ENCODE measurements around the gene GCNT4.

GCNT4 gene

DNA sequence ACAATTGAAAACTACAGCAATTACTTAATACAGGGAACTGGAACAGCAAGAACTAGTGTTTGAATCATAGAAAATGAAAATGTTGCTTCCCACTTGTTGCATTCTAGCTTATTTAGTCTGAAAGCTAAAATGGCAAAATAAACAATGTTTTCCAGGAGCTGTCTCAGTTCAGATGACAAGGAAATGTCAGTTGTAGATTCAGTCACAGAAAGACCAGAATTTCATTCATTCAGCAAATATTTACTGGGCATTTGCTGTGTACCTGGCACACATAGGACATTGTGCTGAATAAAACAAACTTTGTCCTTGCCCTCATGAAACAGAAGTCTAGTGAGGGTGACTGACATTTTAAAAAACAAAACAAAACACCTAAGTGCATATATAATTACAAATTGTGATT, 41.5 kb downstream of the GCNT4 start:
- no peaks in the 10 kb centered on the region for H3K27me3 Mint-ChIP-seq (ENCODE audit: low read depth)
- peaks cover under 1% of the 10 kb centered on the region for H3K36me3 Mint-ChIP-seq (ENCODE audit: low read depth)
- no peak for TF ChIP-seq CTCF (IDR thresholded peaks at IDR 0.05; ENCODE audit: unreplicated experiment in 3 of 3)
- no peak overlapping the region for H3K4me3 Mint-ChIP-seq
- H3K27ac Mint-ChIP-seq = no peak overlapping the region
- H3K9me3 Mint-ChIP-seq = peaks cover 2% of the 10 kb centered on the region
- no peaks in the 10 kb centered on the region for H3K4me1 Mint-ChIP-seq

DNA sequence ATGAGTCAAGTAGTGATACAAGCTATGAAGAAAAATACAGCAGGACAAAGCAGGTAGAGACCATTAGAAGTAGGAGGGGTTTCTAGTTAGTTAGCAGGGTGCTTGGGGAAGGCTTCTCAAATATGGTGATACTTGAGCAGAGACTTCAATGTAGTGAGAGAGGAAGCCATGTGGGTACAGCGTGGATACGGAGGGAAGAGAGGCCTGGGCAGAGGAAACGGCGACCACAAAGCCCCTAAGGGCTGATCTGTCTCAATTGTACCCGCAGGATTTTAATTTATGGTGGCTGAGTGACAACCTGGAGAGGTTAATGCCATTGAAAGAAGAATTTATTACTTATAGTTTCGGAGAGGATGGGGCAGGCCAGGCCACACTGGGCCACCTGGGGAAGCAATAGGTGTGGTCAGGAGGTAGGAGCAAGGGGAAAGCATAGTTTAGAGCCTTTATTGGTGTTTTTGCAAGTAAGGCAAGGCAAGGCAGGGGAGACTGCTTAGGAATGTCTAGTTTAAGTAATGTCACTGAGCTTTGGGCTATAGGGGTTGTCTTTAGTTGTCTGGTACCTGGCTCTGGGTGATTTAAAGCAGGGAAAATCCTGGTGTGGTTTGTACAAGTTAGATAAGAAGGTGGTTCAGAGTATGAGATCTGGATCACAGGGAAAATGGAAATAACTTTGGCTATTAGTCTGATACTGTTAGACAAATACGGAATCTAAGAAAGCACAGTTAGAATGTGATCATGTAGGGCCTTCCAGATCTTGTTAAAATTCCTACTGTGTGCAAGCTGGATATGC, 42.6 kb downstream of the GCNT4 start:
- peaks cover 3% of the 10 kb centered on the region for H3K36me3 Mint-ChIP-seq (ENCODE audit: low read depth)
- H3K27ac Mint-ChIP-seq = no peak overlapping the region
- TF ChIP-seq CTCF (IDR thresholded peaks at IDR 0.05; ENCODE audit: unreplicated experiment in 3 of 3) = no peak
- H3K4me3 Mint-ChIP-seq = no peak overlapping the region
- H3K27me3 Mint-ChIP-seq (ENCODE audit: low read depth) = no peaks in the 10 kb centered on the region
- no peaks in the 10 kb centered on the region for H3K4me1 Mint-ChIP-seq
- H3K9me3 Mint-ChIP-seq = peaks cover 5% of the 10 kb centered on the region

DNA sequence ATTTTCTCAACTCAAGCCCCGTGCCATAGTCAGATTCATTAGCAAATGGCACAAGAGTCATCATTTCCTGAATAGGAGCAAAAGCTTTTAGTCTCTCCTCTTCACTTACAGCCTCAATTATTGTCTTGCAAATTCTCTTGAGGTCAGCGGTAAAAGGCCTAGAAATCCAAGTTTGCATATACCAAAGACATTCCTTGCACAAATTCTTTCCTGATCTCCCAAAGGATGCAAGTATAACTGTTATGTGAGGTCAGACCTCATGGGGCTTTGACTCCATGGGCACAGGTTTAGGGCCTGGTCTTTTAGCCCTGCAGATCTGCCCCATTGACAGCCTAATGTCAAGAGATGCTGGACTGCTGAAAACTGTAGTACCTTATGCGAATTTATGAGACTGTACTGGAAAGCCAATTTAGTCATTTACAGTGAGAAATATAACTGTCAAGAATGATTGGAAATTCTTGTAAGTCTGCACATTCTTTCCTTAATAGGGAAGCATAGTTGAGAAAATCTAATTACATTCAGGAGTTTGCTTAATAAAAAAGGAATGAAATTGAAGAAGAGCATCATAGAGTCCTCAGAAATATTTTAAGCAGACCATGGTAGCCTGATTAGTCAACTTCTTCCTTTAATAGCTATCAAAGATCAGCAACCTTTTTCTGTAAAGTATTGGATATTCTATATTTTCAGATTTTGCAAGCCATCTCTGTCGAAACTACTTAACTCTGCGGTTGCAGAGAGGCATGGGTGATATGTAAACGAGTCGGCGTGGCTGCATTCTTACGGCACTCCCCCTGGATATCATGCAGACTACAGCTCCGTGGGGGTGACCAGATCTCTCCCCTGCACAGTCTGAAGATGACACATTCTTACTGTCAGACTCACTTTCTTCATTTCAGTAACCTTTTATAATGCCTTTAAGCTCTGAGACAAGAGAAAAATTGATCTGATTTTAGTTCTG, 45.2 kb downstream of the GCNT4 start:
- Mint-ChIP-seq H3K27me3 (ENCODE audit: low read depth) (no peaks in the 10 kb centered on the region), H3K4me1 (no peaks in the 10 kb centered on the region), H3K27ac (peak overlapping the region in 1 of 3 experiments; percentile 24), H3K4me3 (no peak overlapping the region), H3K36me3 (ENCODE audit: low read depth) (peaks cover 3% of the 10 kb centered on the region), H3K9me3 (peaks cover 8% of the 10 kb centered on the region)
- no peak for TF ChIP-seq CTCF (IDR thresholded peaks at IDR 0.05; ENCODE audit: unreplicated experiment in 3 of 3)

GRCh38 chr5:75005561-75005960, 46.8 kb downstream of the GCNT4 start:
- no peak overlapping the region for H3K4me3 Mint-ChIP-seq
- no peaks in the 10 kb centered on the region for H3K27me3 Mint-ChIP-seq (ENCODE audit: low read depth)
- no peak overlapping the region for H3K27ac Mint-ChIP-seq
- peaks cover 8% of the 10 kb centered on the region for H3K9me3 Mint-ChIP-seq
- no peaks in the 10 kb centered on the region for H3K4me1 Mint-ChIP-seq
- peaks cover 3% of the 10 kb centered on the region for H3K36me3 Mint-ChIP-seq (ENCODE audit: low read depth)
- TF ChIP-seq CTCF (IDR thresholded peaks at IDR 0.05; ENCODE audit: unreplicated experiment in 3 of 3) = no peak

Data from nephron (organoid).